Measurements from ENCODE around the gene AGBL4.

GRCh38 chr1:48596046-48596445 is 1427.7 kb downstream of the AGBL4 start:
- TF ChIP-seq CTCF (IDR thresholded peaks at IDR 0.05) (no peak), POLR2A (IDR thresholded peaks at IDR 0.05) (no peak)

All from lower leg skin (tissue), 3 donors.